ENCODE results near the gene CCDC127.
"Not testable (repeated sequence)": the region's sequence is repeated elsewhere in the genome, so short reads cannot be mapped to it uniquely, and the experiment has no call there.

Gene CCDC127

DNA sequence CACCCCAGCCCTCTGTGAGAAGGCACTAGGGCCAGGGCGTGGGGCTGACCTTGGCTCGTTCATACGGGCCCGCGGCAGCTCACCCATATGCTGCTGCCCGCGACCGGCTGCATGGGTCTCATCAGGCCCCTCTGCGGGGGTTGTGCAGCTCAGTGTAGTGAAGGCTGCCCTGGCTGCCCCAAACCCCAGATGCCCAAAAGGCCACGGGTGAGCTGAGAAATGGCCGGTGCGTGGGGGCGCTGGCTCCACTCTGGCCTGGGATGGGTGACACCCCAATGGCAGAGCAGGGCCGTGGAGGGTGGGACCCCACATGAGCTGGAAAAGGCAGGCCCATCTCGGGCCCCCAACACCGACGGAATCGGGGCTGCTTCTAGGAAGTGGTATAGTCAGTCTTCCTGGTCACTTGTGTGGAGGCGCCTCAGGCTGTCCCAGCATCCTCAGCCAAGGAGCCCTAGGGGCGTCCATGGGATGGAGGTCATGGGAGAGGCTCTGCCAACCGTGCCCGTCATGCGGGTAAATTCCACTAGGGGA, 46.1 kb downstream of the CCDC127 start:
- no peak for DNase-seq

DNA sequence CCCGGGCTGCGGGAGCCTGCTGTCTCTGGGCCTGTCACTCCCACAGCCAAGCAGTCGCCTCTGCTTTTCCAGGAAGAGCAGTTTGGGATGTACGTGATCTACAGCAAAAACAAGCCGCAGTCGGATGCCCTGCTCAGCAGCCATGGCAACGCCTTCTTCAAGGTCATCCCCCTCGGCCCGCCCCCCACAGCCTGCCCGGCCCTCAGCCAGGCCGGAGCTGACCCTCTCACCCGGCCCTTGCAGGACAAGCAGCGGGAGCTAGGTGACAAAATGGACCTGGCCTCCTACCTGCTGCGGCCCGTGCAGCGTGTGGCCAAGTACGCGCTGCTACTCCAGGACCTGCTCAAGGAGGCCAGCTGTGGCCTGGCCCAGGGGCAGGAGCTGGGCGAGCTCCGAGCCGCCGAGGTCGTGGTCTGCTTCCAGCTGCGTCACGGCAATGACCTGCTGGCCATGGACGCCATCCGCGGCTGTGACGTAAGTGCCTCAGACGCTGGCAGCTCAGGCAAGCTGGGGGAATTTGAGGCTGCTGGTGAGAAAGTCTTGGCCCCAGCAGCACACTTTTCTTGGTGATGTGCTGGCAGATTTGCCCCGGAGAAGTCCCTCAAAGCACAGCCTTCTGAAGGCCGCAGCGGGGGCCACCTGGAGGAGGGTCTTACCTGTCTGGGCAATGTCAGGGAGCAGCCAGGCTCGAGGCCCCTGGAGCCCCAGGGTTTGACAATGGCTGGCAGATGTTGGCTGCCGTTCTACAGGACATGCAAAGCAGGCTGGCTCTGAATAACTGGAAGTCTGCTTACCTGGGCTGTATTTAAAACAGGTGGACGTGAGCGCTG, 46.8 kb downstream of the CCDC127 start:
- DNase-seq, result peak; percentile 83 to 93

DNA sequence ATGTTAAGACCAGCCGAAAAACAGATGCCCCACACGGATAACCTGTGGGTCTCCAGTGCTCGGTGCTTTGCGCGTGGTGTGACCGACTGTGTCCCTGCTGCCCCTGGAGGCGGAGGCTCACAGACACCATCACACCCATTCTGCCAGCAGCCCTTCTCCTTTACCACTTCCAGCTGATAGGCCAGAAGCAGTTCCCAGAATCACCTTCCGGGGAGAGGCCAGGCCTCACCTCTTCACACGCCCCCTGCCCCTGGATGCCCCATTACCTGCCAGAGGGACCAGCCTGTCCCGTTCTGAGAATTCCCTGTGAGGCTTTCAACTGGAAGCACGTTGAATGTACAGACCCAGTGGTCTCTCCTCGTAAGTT, 48.2 kb downstream of the CCDC127 start:
- no peak for DNase-seq

DNA sequence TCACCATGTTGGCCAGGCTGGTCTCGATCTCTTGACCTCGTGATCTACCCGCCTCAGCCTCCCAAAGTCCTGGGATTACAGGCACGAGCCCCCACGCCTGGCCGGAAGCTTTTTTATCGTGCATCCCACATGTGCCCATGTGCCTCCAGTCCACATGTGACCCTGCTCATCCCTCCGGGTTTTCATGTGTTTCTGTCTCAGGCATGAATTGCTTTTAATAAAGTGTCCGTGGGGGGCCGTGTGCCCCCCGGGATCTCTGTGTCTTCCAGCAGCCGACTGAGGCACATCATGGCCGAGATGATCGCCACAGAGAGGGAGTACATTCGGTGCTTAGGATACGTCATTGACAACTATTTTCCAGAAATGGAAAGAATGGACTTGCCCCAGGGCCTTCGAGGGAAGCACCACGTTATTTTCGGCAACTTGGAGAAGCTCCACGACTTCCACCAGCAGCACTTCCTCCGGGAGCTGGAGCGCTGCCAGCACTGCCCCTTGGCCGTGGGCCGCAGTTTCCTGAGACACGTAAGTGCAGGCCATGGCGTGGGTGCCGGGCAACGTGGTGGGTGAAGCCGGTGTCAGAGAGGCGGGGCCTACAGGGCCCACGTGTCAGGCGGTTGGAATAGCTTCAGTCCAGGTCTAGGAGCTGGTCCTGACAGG, 48.8 kb downstream of the CCDC127 start:
- no peak for DNase-seq

DNA sequence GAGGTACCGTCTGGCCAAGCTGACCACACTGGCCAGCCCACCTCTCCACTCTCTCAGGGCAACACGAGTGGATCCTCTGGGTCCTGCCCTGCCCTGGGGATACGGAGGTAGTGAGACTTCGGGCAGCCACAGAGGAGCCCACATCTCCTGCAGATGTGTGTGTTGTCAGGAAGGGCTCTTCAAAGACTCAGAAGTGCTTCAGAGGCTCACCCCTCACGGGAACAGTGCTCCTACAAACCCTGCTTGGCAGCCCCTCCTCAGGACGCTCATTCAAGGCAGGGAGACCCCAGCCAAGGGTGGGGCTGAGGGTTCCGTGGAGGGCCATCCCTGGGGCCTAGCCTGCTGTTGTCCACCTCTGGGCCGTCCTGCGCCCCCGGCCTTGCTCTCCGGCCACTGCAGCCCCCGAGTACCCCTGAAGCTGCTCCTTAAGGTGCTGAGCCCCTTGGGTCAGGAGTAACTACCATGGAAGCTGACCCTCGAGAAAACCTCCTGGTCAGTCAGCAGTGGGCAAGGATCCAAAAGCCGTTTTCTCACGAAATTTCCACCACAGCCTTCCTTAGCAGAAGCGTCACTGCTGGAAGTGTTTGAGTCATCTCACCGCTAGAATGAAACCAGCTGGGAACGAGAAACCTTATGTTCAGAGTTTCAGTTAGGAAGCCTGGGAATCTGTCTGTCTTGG, 49.8 kb downstream of the CCDC127 start:
- no peak for DNase-seq

DNA sequence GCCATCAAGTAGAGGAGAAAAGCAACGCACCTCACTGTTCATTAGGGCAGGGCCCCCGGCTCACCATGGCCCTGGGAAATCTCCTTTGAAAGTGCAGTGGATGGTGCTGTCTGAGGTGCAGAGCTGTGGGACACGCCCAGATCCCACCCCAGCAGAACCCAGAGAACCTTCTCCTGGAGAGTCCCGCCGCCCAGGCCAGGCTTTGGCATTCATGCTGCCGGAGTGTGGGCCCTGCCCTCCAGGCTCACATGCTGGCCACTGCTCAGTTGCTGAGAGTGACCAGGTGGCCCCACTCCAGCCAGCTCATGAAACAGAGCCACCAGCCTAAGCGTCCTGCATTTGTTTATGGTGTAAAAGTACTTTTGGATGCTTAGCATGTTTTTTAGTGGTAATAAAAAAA, 50.4 kb downstream of the CCDC127 start:
- DNase-seq, result no peak

DNA sequence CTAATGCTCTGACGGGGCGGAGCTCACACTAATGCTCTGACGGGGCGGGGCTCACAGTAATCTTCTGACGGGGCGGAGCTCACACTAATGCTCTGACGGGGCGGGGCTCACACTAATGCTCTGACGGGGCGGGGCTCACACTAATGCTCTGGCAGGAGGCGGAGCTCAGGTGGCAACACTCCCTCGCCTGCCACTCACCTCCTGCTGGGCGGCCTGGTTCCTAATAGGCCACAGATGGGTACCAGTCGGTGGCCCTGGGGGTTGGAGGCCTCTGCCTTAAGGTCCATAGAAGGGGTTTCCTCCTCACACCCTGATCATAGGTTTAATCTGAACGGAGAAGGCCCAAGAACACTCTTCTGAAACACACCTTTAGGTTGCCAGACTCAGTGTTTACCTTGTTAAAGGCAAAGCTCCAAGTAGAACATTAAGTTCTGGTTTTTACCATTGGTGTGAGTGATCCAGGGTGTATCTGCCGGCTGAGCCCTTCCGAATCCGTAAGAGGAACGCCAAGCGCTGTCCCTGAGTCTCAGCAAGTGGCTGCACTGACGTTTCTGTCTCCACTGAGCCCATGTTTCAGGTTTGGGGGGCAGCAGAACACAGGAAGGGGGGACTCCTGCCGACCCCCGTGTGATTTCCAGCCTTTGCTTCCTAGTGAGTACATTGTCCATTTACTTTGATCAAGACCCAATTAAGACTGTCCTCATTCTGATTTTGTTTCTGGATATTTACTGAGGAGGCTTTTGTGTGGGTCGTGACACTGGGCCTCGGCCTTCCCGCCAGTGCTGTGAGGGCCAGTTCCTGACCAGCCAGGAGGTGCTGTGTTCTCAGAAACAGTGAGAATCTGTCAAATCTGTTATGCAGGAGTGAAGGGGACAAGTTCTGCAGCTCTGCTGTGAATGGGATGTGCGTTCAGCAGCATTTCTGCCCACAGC, 51.2 kb downstream of the CCDC127 start:
- DNase-seq, result no peak

DNA sequence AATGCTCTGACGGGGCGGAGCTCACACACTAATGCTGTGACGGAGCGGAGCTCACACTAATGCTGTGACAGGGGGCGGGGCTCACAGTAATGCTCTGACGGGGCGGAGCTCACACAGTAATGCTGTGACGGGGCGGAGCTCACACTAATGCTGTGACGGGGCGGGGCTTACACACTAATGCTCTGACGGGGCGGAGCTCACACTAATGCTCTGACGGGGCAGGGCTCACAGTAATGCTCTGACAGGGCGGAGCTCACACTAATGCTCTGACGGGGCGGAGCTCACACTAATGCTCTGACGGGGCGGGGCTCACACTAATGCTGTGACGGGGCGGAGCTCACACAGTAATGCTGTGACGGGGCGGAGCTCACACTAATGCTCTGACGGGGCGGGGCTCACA, 53.2 kb downstream of the CCDC127 start:
- not testable (repeated sequence) for DNase-seq

DNA sequence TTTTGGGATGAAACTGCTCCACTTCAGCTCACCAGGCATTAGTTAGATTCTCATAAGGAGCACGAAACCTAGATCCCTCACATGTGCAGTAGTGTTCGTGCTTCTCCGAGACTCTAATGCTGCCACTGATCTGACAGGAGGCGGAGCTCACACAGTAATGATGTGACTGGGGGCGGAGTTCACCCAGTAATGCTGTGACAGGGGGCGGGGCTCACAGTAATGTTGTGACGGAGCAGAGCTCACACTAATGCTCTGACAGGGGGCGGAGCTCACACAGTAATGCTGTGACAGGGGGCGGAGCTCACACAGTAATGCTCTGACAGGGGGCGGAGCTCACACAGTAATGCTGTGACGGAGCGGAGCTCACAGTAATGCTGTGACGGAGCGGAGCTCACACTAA, 53.7 kb downstream of the CCDC127 start:
- no peak for DNase-seq

DNA sequence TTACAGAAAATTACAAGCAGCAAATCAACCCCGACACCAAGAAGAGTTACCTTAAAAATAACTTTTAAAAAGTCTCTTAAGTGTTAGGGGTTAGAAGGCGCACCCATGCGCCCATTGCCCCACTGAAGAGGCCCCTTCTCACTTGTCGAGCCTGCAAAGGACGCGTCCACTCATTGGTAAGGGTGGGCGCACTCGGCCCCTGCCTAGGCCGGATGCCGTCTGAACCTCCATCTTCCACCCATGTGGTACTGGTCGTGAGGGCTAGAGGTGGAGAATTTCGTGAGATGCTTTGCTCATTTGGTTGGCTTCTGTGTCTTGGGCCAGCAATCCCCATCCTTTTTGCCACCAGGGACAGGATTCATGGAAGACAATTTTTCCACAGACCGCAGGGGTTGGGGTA, 54.1 kb downstream of the CCDC127 start:
- DNase-seq, result no peak

DNA sequence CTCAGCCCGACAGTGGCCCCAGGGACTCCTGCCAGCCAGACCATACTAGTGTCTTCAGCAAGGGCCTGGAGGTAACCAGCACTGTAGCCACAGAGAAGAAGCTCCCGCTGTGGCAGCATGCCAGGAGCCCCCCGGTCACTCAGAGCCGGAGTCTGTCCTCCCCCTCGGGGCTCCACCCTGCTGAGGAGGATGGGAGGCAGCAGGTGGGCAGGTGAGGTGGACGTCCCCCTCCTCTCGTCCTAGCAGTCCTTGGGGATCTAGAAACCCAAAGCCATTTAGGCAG, 54.7 kb downstream of the CCDC127 start:
- DNase-seq, result no peak

DNA sequence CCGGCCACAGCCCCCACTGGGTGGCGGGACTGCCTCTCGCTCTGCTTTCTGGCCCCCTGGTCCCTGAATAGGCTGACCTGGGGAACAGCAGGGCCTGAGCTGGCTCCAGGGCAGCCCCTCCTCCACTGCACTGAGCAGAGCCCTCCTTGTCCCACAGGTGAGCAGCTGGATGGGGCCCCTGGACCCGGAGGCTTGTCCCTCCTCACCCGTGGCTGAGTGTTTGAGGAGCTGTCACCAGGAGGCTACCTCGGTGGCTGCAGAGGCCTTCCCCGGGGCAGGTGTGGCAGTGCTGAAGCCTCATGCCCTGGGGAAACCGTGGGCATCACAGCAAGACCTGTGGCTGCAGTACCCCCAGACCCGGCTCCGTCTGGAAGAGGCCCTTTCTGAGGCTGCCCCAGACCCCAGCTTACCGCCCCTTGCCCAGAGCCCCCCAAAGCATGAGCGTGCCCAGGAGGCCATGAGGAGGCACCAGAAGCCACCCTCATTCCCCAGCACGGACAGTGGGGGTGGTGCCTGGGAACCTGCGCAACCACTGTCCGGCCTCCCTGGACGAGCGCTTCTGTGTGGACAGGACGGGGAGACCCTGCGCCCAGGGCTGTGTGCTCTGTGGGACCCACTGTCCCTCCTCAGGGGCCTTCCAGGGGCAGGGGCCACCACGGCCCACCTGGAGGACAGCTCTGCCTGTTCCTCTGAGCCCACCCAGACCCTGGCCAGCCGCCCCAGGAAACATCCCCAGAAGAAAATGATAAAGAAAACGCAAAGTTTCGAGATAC, 55.2 kb downstream of the CCDC127 start:
- DNase-seq, result no peak

DNA sequence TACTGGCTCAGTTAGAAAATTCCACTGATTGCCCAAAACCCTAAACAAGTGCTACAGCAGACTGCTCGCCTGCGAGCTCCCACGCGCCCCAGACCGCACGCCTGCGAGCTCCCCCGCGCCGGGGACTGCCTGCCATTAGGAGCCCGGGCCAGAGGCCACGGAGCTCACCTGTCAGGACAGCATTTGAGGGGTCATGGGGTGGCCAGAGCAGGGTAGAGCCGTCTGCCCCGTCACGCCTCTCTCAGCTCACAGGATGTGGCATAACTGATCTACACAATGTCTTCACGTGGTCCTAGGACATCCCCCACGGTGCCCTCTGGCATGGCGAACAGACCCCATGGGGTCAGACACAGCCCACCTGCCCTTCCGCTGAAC, 55.8 kb downstream of the CCDC127 start:
- no peak for DNase-seq

DNA sequence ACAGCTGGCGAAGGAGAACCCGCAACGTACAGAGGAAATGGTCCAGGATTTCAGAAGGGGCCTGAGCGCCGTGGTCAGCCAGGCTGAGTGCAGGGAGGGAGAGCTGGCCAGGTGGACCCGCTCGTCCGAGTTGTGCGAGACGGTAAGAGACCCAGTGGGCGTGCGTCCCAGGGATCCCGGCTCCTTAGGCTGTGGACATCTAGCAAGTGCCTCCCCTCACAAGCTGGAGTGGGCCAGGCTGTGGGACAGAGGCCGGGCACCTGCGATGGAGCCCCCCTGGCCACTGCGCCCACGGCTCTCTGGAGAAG, 56.2 kb downstream of the CCDC127 start:
- DNase-seq, result no peak

DNA sequence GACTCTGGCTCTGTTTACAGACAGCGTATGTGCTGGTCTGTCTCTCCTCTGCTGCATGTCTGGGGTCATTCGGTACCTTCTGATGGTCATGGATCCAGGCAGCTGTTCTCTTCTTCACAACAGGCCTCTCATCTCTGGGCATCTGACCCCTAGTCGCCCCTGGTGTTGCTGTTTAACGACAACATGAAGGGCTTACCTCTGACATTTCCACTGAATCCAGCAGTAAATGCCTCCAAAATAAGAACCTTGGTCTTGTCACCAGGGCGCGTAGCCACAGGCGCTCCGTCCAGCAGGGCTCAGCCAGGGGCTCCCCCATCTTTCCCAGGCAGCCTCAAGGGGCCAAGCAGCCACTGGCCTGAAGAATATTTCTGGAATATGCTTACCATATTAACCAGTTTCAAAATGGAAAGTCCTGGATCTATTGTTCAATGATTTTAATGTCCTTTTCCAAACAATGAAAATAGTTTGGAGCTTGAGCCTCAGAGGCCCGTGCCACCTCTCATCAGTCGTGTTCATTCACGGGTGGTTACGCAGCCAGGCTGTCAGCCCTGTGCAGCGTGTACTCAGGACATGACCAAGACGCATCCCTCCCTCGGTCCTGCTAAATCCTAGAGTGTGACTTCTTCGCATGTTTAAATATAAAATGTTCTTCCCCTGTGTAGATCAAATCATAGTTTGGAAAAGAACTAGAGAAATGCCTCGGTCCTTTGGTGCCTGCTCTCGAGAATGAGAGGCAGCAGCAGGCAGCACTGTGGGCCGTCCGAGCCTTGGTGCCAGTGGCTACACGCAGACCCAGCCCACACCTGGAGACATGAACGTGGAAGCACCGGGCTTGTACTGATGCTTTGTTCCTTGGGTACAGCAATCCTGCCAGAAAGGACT, 56.8 kb downstream of the CCDC127 start:
- no peak for DNase-seq

DNA sequence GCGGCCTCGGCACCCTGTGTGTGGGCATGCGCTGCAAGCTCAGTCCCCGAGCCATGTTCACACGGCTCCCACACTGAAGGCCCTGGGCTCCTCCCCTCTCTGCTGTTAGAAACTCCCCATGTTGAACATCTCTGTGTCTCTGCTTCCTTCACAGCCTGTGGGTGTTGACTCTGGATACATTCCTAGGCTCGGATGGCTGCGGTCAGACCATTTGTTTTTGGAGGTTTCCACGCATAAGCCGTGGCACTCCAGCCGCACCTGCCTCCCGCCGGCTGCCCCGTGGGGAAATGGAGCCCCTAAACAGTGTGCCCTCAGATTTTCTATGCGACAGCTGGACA, 57.8 kb downstream of the CCDC127 start:
- no peak for DNase-seq

DNA sequence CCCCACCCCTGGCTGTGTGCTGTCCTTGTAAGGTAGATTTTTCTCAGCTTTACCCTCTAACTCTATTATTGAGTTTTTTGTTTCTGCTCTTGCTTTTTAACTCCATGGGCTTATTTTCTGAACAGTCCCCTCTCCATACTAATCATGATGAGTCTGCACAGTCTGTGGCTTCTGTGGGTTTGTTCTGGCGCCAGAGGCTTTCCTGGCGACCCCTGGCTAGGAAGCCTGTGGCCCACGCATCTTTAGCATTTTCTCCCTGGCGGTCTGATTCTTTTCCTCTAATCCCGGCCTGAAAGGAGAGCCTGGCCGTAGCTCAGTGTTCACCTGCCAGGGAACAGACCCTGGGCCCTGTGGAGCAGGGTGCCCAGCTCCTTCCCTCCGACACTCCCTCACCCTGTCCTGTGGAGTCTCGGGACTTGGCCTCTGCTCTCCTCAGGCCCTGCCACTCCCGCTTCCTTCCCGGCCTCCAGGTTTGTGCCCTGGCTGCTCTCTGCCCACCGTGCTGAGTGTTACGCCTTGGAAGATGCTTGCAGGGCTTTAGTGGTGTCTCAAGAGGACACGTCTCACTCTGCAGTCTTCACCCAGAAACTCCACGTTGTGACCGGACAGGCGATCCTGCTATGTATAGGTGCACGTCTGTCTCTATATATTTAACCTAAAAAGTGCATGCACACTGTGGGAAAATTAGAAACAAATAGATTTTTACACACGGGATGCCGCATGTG, 58.3 kb downstream of the CCDC127 start:
- DNase-seq, result no peak

DNA sequence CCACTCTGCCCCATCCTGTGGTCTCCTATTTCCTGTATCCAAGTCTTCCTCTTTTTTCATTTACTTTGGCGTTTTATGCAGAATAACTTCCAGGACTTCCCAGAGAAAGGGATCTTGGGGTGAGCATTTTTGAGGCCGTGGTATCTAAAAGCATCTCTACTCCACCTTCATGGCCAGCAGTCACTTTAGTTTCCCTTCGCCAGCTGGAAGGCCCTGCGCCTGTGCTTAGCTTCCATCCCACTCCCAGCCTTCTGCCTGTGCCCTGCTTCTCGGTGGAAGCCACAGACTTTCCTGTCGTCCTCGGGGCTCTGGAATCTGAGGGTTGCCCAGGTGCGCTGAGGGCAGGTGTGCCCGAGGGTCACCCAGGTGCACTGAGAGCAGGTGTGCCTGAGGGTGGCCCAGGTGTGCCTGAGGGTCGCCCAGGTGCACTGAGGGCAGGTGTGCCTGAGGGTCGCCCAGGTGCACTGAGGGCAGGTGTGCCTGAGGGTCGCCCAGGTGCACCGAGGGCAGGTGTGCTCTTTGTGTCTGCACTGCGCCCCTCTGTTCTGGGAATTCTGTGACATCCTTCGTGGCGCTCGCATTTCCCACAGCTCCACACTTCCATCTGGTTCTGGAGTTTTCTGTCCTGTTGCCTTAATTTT, 59.0 kb downstream of the CCDC127 start:
- DNase-seq, result no peak

DNA sequence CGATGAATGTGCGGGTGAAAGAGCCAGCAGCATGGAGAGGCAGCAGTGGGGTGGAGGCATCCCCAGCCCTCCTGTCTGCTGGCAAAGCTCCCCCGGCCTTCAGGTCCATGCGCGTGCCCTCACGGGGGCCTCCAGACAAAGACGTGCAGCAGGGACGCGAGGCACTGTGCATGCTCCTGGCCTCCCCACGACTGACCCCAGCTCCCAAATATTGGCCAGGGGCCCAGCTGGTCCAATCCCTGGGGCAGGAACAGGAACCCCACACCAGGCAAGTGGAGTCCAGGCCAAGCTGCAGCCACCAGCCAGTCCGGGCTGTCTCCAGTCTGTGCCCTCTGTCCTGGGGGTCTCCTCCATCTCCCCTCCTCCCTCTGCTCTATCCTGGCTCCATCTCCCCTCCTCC, 60.2 kb downstream of the CCDC127 start:
- no peak for DNase-seq

DNA sequence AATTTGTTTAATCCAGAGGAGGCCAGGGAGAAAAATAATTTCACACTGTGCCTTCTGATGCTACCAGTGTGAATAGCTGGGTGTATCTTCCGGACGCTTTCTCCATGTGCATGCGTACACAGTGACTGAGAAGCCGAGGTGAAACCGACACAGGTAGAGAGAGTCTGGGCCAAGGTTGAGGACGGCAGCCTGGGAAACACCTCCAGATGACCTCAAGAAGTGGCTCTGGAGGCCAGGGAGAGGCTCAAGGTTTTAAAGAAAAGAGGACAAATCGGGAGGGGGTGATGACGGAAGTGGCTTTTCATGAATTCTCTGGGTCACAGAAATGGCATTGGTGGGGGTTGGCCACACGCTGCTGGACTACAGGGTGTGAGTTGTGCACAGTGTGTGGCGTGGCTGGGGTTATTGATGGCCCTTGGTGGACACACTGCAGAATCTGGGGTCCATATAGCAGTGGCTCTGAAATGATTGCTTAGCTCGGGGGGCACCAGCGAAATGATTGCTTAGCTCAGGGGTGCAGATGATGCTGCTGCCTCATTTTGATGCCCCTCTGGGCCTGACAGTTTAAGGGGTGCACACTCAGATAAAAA, 60.7 kb downstream of the CCDC127 start:
- no peak for DNase-seq

Measured in NCI-H526 (cell line).